Measurements from ENCODE around the gene HOXB7. TPM values are rescaled to one million over a fixed set of nuclear protein-coding genes. Genes with fewer than 3 reads are reported as not detected.

The HOXB7 gene
- total RNA-seq, 2 experiments from 2014 or later, result 1.6 to 1.7 TPM

- peaks cover 89% of the 10 kb centered on the region for H3K27me3 Mint-ChIP-seq
- DNase-seq, result no peak
- H3K4me3 Mint-ChIP-seq, result no peak overlapping the region
- ChIA-PET CTCF (interaction anchor here (1.9 kb wide), 1 partner anchor 10 kb away, joined by 4 read pairs; no protein-coding TSS in a partner anchor), POLR2A (no interaction called here)
- H3K36me3 Mint-ChIP-seq (ENCODE audit: low read depth), result no peaks in the 10 kb centered on the region
- no peak overlapping the region for H3K27ac Mint-ChIP-seq
- peaks cover 20% of the 10 kb centered on the region for H3K4me1 Mint-ChIP-seq
- H3K9me3 Mint-ChIP-seq, result no peaks in the 10 kb centered on the region
Measured at GRCh38 chr17:48642059-48642842, 31.4 kb upstream of the HOXB7 start.

- no peak overlapping the region for H3K27ac Mint-ChIP-seq
- H3K4me3 Mint-ChIP-seq, result no peak overlapping the region
- H3K4me1 Mint-ChIP-seq, result peaks cover 18% of the 10 kb centered on the region
- no peaks in the 10 kb centered on the region for H3K9me3 Mint-ChIP-seq
- no peaks in the 10 kb centered on the region for H3K36me3 Mint-ChIP-seq (ENCODE audit: low read depth)
- ChIA-PET POLR2A (no interaction called here), CTCF (interaction anchor here (1.1 to 1.9 kb wide), 2 partner anchors 9 to 29 kb away, joined by 3 to 4 read pairs; no protein-coding TSS in a partner anchor)
- H3K27me3 Mint-ChIP-seq, result peaks cover 92% of the 10 kb centered on the region
- no peak for DNase-seq
Measured at GRCh38 chr17:48641541-48642058, 30.8 kb upstream of the HOXB7 start.

- DNase-seq, result no peak
- H3K4me3 Mint-ChIP-seq, result no peak overlapping the region
- POLR2A ChIA-PET, result no interaction called here
- H3K27me3 Mint-ChIP-seq, result peaks cover 96% of the 10 kb centered on the region
- H3K4me1 Mint-ChIP-seq, result peaks cover 21% of the 10 kb centered on the region
- CTCF ChIA-PET, result interaction anchor here (1.1 to 1.9 kb wide), 3 partner anchors 9 to 38 kb away, joined by 3 to 4 read pairs (median 3); no protein-coding TSS in a partner anchor
- H3K9me3 Mint-ChIP-seq, result no peaks in the 10 kb centered on the region
- H3K36me3 Mint-ChIP-seq (ENCODE audit: low read depth), result no peaks in the 10 kb centered on the region
- no peak overlapping the region for H3K27ac Mint-ChIP-seq
Measured at GRCh38 chr17:48640858-48641180, 30.0 kb upstream of the HOXB7 start.

- Mint-ChIP-seq H3K4me3 (no peak overlapping the region), H3K9me3 (no peaks in the 10 kb centered on the region), H3K27me3 (peaks cover 96% of the 10 kb centered on the region), H3K4me1 (peaks cover 17% of the 10 kb centered on the region), H3K36me3 (ENCODE audit: low read depth) (no peaks in the 10 kb centered on the region), H3K27ac (no peak overlapping the region)
- POLR2A ChIA-PET, result no interaction called here
- DNase-seq, result no peak
- CTCF ChIA-PET, result interaction anchor here (1.1 to 1.9 kb wide), 3 partner anchors 8 to 39 kb away, joined by 3 to 4 read pairs (median 3); no protein-coding TSS in a partner anchor
Measured at GRCh38 chr17:48639982-48640857, 29.4 kb upstream of the HOXB7 start.

GRCh38 chr17:48639136-48639535 lies 28.3 kb upstream of the HOXB7 start:
- CTCF ChIA-PET, result no interaction called here
- H3K4me3 Mint-ChIP-seq, result no peak overlapping the region

GRCh38 chr17:48637323-48638260 lies 26.8 kb upstream of the HOXB7 start:
- Mint-ChIP-seq H3K9me3 (no peaks in the 10 kb centered on the region), H3K4me3 (no peak overlapping the region), H3K36me3 (ENCODE audit: low read depth) (no peaks in the 10 kb centered on the region), H3K27me3 (peaks cover 93% of the 10 kb centered on the region), H3K4me1 (peaks cover 25% of the 10 kb centered on the region), H3K27ac (no peak overlapping the region)
- no peak for DNase-seq
- ChIA-PET CTCF (interaction anchor here (0.9 to 2.4 kb wide), 20 partner anchors 11 to 606 kb away, joined by 3 to 27 read pairs (median 5); partner anchors contain the start of gene HOXB9), POLR2A (interaction anchor here (1.4 to 1.6 kb wide), 2 partner anchors 11 to 21 kb away, joined by 3 read pairs; no protein-coding TSS in a partner anchor)

More at GRCh38 chr17:48639136-48639535, 28.3 kb upstream of the HOXB7 start:
- Mint-ChIP-seq H3K36me3 (ENCODE audit: low read depth) (no peaks in the 10 kb centered on the region), H3K9me3 (no peaks in the 10 kb centered on the region), H3K4me1 (peaks cover 17% of the 10 kb centered on the region), H3K27me3 (peaks cover 96% of the 10 kb centered on the region), H3K27ac (no peak overlapping the region)
- POLR2A ChIA-PET, result no interaction called here
- DNase-seq, result no peak

GRCh38 chr17:48636177-48637018 lies 25.6 kb upstream of the HOXB7 start:
- Mint-ChIP-seq H3K4me1 (peaks cover 27% of the 10 kb centered on the region), H3K9me3 (no peaks in the 10 kb centered on the region), H3K27me3 (peaks cover 93% of the 10 kb centered on the region), H3K4me3 (no peak overlapping the region), H3K27ac (no peak overlapping the region), H3K36me3 (ENCODE audit: low read depth) (no peaks in the 10 kb centered on the region)
- ChIA-PET CTCF (interaction anchor here (0.6 to 2.4 kb wide), 48 partner anchors 10 to 968 kb away, joined by 3 to 27 read pairs (median 4); partner anchors contain the start of genes ATP5MC1 and HOXB9), POLR2A (interaction anchor here (1.1 to 2.3 kb wide), 4 partner anchors 11 to 27 kb away, joined by 3 to 10 read pairs (median 4); partner anchors contain the start of gene HOXB9)
- peak; percentile 74 for DNase-seq

- no peak for DNase-seq
- Mint-ChIP-seq H3K9me3 (no peaks in the 10 kb centered on the region), H3K27ac (no peak overlapping the region), H3K36me3 (ENCODE audit: low read depth) (no peaks in the 10 kb centered on the region), H3K4me1 (peaks cover 25% of the 10 kb centered on the region), H3K4me3 (no peak overlapping the region), H3K27me3 (peaks cover 93% of the 10 kb centered on the region)
- ChIA-PET POLR2A (interaction anchor here (0.9 to 2.3 kb wide), 2 partner anchors 9 to 26 kb away, joined by 3 to 10 read pairs; partner anchors contain the start of gene HOXB9), CTCF (interaction anchor here (0.7 to 2.4 kb wide), 4 partner anchors 9 to 494 kb away, joined by 3 to 20 read pairs (median 4); partner anchors contain the start of gene HOXB9)
Measured at GRCh38 chr17:48634493-48635208, 23.8 kb upstream of the HOXB7 start.

- peaks cover 95% of the 10 kb centered on the region for H3K27me3 Mint-ChIP-seq
- H3K27ac Mint-ChIP-seq, result no peak overlapping the region
- no peaks in the 10 kb centered on the region for H3K36me3 Mint-ChIP-seq (ENCODE audit: low read depth)
- H3K9me3 Mint-ChIP-seq, result no peaks in the 10 kb centered on the region
- POLR2A ChIA-PET, result no interaction called here
- no peak overlapping the region for H3K4me3 Mint-ChIP-seq
- DNase-seq, result no peak
- peaks cover 25% of the 10 kb centered on the region for H3K4me1 Mint-ChIP-seq
- CTCF ChIA-PET, result interaction anchor here (0.9 to 1.4 kb wide), 3 partner anchors 9 to 32 kb away, joined by 3 read pairs; no protein-coding TSS in a partner anchor
Measured at GRCh38 chr17:48633266-48633677, 22.5 kb upstream of the HOXB7 start.

GRCh38 chr17:48632579-48633265 lies 21.9 kb upstream of the HOXB7 start:
- ChIA-PET CTCF (interaction anchor here (0.6 to 1.4 kb wide), 7 partner anchors 9 to 678 kb away, joined by 3 to 5 read pairs (median 3); partner anchors contain the start of gene HOXB5), POLR2A (no interaction called here)
- H3K36me3 Mint-ChIP-seq (ENCODE audit: low read depth), result no peaks in the 10 kb centered on the region
- no peak overlapping the region for H3K4me3 Mint-ChIP-seq
- no peak for DNase-seq
- H3K27me3 Mint-ChIP-seq, result peaks cover 95% of the 10 kb centered on the region
- H3K27ac Mint-ChIP-seq, result no peak overlapping the region
- H3K4me1 Mint-ChIP-seq, result peaks cover 25% of the 10 kb centered on the region
- H3K9me3 Mint-ChIP-seq, result no peaks in the 10 kb centered on the region

All from activated CD4-positive, alpha-beta memory T cell treated with anti-CD3 and anti-CD28 coated beads, Interleukin-2, amount 10 ng/mL, durations not matched to agents 7 days and 5 days (primary cell).